HepG2 (cell line): ENCODE data around the gene ATOH8. TPM values are rescaled to one million over a fixed set of nuclear protein-coding genes. Genes with fewer than 3 reads are reported as not detected.

Source experiments
- ATAC-seq: fragments of 200-7000 bp; cut with Tn5 transposase; 3 replicates; pipeline ENCODE4 v1.9.1; 2020; ENCODE audit warnings: mild to moderate bottlenecking, moderate library complexity
- BruUV-seq: library from RNA; stranded (reverse); fragments of 400-500 nt; replicated peaks from 2 replicates; lab custom pipeline; 2021; lab: Mats Ljungman, UMichigan
- CTCF ChIA-PET: fragments of 300-600 bp; formaldehyde crosslinking; extraction: SDS; loops from one replicate; lab custom pipeline; 2021; ENCODE audit warnings: low total read pairs, inconsistent platforms, low intra/inter-chr PET ratio; lab: Yijun Ruan, JAX
- POLR2A ChIA-PET: fragments of 350-600 bp; sonication (Branson Sonifier 250); formaldehyde crosslinking; loops from one replicate; lab custom pipeline; 2020; ENCODE audit warnings: antibody characterized with exemption, inconsistent platforms; lab: Yijun Ruan, JAX
- DNase-seq: peaks from one replicate; pipeline ENCODE4 v3.0.0-alpha.2; 2015; ENCODE audit warnings: low spot score
- FAIRE-seq: peaks from 3 replicates; lab custom pipeline; 2011; peaks lifted over from hg19 to GRCh38; lab: Jason Lieb, UNC
- H2AFZ ChIP-seq: one replicate; pipeline ENCODE4 v1.6.1; 2011; ENCODE audit warnings: low read length, inconsistent platforms
- H3K27ac ChIP-seq: fragments of 300-600 bp; 3 replicates; pipeline ENCODE4 v1.8.0; 2011; ENCODE audit warnings: mixed run types, mild to moderate bottlenecking, mixed read lengths, low read length, inconsistent platforms; ENCODE audit not compliant: insufficient read depth; ENCODE audit errors: extremely low read length
- H3K27me3 ChIP-seq, 2 experiments: fragments of 200-600 bp in 1 of 2; 2 replicates in 1 of 2; 3 replicates in 1 of 2; pipeline versions ENCODE4 v1.6.0 to v1.8.0; 2011; ENCODE audit warnings: low read length in 2 of 2, mild to moderate bottlenecking in 2 of 2, moderate library complexity in 2 of 2, inconsistent platforms in 1 of 2; ENCODE audit not compliant: insufficient read depth in 2 of 2, control insufficient read depth in 1 of 2
- H3K36me3 ChIP-seq, 2 experiments: fragments of 200-600 bp in 1 of 2; replicated peaks in 1 of 2; 2 replicates in 1 of 2; 3 replicates in 1 of 2; pipeline versions ENCODE4 v1.5.1 to v1.8.0; 2011; ENCODE audit warnings: low read length in 2 of 2, inconsistent platforms in 1 of 2; ENCODE audit not compliant: insufficient read depth in 2 of 2, control insufficient read depth in 1 of 2
- H3K4me1 ChIP-seq: 2 replicates; pipeline ENCODE4 v1.5.1; 2012; ENCODE audit warnings: low read length, inconsistent platforms; ENCODE audit not compliant: insufficient read depth
- H3K4me2 ChIP-seq: 2 replicates; pipeline ENCODE4 v1.6.0; 2011; ENCODE audit warnings: low read depth, low read length, inconsistent platforms
- H3K4me3 ChIP-seq, 3 experiments: fragments of 200-600 bp in 1 of 3; sonication (generic), shearing (Covaris generic) in 1 of 3; replicated peaks in 1 of 3; 2 replicates each; pipeline ENCODE4 v1.5.1; 2011 to 2016; ENCODE audit warnings: low read length in 3 of 3, inconsistent platforms in 2 of 3, low read depth in 2 of 3, mild to moderate bottlenecking in 2 of 3, control low read depth in 1 of 3, mixed read lengths in 1 of 3; ENCODE audit not compliant: insufficient read depth in 1 of 3
- H3K79me2 ChIP-seq: one replicate; pipeline ENCODE4 v1.6.1; 2011; ENCODE audit warnings: low read length, inconsistent platforms; ENCODE audit not compliant: insufficient read depth
- H3K9ac ChIP-seq: 2 replicates; pipeline ENCODE4 v1.6.0; 2011; ENCODE audit warnings: mild to moderate bottlenecking, low read depth, low read length, inconsistent platforms; ENCODE audit not compliant: insufficient read depth
- H3K9me3 ChIP-seq: 2 replicates; pipeline ENCODE4 v1.5.1; 2012; ENCODE audit warnings: mild to moderate bottlenecking, low read length
- H4K20me1 ChIP-seq: 2 replicates; pipeline ENCODE4 v1.6.0; 2011; ENCODE audit warnings: inconsistent platforms, mild to moderate bottlenecking, low read length, moderate library complexity; ENCODE audit not compliant: insufficient read depth
- CEBPB ChIP-seq: IDR thresholded peaks from 2 replicates; pipeline ENCODE4 v1.6.1; 2011; ENCODE audit warnings: low read depth, low read length, improper control_type of control experiment, borderline replicate concordance
- ZBTB25 ChIP-seq: IDR thresholded peaks from 2 replicates; pipeline ENCODE4 v1.6.1; 2018; ENCODE audit warnings: missing genetic modification reagents
- ZNF121 ChIP-seq: sonication (generic); formaldehyde crosslinking; IDR thresholded peaks from 2 replicates; pipeline ENCODE4 v1.5.0; 2020; ENCODE audit warnings: mild to moderate bottlenecking, missing genetic modification reagents
- WGBS: methylation state at CpG from one replicate; pipeline ENCODE4 v1.1.6; 2017; ENCODE audit warnings: low lambda C conversion rate; 5-methylcytosine and 5-hydroxymethylcytosine counted together
- in situ Hi-C: cut with HindIII; loops from 2 replicates; pipeline ENCODE4 v1.10.0; 2017; ENCODE audit warnings: low pct_unique_long_range_greater_than_20kb; ENCODE audit not compliant: extremely low pct_ligation_motif_present
- intact Hi-C: fragments of 100-400 bp; cut with micrococcal nuclease; formaldehyde crosslinking; loops from one replicate; pipeline ENCODE4 v1.10.0; 2022; ENCODE audit not compliant: unreplicated experiment
- polyA plus RNA-seq, 8 experiments: library from polyadenylated mRNA; depleted of rRNA in 3 of 8; stranded (reverse) in 7 of 8; unstranded in 1 of 8; fragments of >200 nt; fragmentation: Illumina TruSeq in 4 of 8; extraction: Trizol in 4 of 8; gene quantifications; 2 replicates each; pipeline versions ENCODE4 v1.2.1 to v1.2.3, GENCODE V29; 2011 to 2016; ENCODE audit warnings: low read depth in 4 of 8, missing spikeins in 1 of 8, mixed read lengths in 1 of 8; ENCODE audit not compliant: insufficient read depth in 1 of 8
- total RNA-seq, 5 experiments: library from RNA; depleted of rRNA; stranded (reverse); fragments of >200 nt; fragmentation: Illumina TruSeq; extraction: Trizol; gene quantifications; 2 replicates each; pipeline ENCODE4 v1.2.3, GENCODE V29; 2016; ENCODE audit warnings: low read depth in 1 of 5
- TF ChIP-seq, protein P1 (sequence below): sonication (generic); formaldehyde crosslinking; IDR thresholded peaks from 2 replicates; pipeline ENCODE4 v1.5.0; 2020; ENCODE audit warnings: mild to moderate bottlenecking, missing genetic modification reagents

Gene ATOH8
- total and polyA plus RNA-seq, 2 of the 13 experiments (the other 11 are each of a cell fraction or from before 2014, with no cell fraction given) = 0.13 to 0.61 TPM

DNA sequence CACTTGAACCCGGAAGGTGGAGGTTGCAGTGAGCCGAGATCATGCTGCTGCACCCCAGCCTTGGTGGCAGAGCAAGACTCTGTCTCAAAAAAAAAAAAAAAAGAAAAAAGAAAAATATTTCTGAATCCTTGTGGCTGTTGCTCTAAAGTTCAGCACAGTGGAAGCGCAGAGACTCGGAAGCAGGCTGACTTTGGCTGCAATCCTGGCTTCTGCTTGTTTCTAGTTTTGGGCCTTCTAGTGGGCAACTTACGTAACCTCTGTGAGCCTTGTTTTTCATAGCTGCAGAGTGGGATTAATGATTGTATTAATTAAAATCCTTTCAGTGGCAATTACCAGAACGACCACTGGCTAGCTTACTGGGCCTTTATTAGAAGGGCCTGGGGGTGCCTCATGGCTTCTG, 31.3 kb upstream of the ATOH8 start:
- Histone ChIP-seq H3K79me2 (no peaks in the 10 kb centered on the region), H3K9ac (no peak overlapping the region), H3K27me3 (peaks cover 3 to 13% of the 10 kb centered on the region in 2 experiments; a peak in 4 of 5 replicates), H3K27ac (no peak overlapping the region), H3K36me3 (no peaks in the 10 kb centered on the region), H3K4me3 (no peak overlapping the region), H4K20me1 (no peaks in the 10 kb centered on the region), H3K4me2 (no peak overlapping the region), H3K4me1 (peaks cover 11% of the 10 kb centered on the region; the same call in 1 of the 2 replicates), H2AFZ (no peak overlapping the region), H3K9me3 (no peaks in the 10 kb centered on the region)
- ChIA-PET CTCF (no interaction called here), POLR2A (no interaction called here)
- DNase-seq (no peak), ATAC-seq (no peak), FAIRE-seq (no peak)
- 57% methylated on average over 6 of the region's 6 CpGs for WGBS
- intact Hi-C loops (no loop called here), in situ Hi-C loops (no loop called here)
- no peak for TF ChIP-seq ZBTB25
- BruUV-seq = no TSS peak

DNA sequence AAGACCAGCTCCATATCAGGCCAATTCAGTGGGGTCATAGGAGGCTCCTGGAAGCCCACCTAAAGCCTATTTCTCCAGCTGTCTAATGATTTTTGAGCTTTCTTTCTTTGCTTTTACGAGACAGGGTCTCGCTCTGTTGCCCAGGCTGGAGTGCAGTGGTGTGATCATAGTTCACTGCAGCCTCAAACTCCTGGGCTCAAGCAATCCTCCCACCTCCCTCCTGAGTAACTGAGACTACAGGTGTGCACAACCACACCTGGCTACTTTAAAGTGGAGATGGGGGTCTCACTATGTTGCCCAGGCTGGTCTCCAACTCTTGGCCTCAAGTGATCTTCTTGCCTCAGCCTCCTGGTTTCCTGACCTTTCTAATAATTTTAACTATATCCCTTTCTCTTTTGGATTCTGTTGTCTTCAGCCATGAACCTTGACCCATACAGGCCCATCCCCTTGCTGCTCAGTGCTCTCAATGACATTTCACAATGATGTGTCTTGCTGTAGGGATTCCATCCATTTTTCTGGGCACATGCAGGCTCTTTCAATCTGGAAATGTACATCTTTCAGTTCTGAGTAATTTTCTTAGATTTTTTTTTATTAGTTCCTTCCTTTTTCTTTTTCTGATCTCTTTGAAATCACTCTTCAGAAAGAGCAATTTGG, 30.0 kb upstream of the ATOH8 start:
- H3K79me2 ChIP-seq = no peaks in the 10 kb centered on the region
- H3K36me3 ChIP-seq = no peaks in the 10 kb centered on the region
- H3K27ac ChIP-seq = no peak overlapping the region
- no peaks in the 10 kb centered on the region for H3K9me3 ChIP-seq
- BruUV-seq = no TSS peak
- TF ChIP-seq, protein P1, sequence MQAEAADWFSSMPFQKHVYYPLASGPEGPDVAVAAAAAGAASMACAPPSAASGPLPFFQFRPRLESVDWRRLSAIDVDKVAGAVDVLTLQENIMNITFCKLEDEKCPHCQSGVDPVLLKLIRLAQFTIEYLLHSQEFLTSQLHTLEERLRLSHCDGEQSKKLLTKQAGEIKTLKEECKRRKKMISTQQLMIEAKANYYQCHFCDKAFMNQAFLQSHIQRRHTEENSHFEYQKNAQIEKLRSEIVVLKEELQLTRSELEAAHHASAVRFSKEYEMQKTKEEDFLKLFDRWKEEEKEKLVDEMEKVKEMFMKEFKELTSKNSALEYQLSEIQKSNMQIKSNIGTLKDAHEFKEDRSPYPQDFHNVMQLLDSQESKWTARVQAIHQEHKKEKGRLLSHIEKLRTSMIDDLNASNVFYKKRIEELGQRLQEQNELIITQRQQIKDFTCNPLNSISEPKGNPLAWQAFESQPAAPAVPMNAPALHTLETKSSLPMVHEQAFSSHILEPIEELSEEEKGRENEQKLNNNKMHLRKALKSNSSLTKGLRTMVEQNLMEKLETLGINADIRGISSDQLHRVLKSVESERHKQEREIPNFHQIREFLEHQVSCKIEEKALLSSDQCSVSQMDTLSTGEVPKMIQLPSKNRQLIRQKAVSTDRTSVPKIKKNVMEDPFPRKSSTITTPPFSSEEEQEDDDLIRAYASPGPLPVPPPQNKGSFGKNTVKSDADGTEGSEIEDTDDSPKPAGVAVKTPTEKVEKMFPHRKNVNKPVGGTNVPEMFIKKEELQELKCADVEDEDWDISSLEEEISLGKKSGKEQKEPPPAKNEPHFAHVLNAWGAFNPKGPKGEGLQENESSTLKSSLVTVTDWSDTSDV (CRISPR knock-in tag) = no peak
- TF ChIP-seq ZNF121 (CRISPR knock-in tag) (peak; percentile 76), CEBPB (0 out of 2 replicates have a peak, but pooled peaks have one; percentile 40)
- ChIA-PET CTCF (no interaction called here), POLR2A (no interaction called here)
- H3K4me1 ChIP-seq = peaks cover 11% of the 10 kb centered on the region; the same call in 1 of the 2 replicates
- peaks cover 4 to 24% of the 10 kb centered on the region in 2 experiments for H3K27me3 ChIP-seq
- WGBS = 33% methylated on average over 2 of the region's 2 CpGs
- in situ Hi-C loops (no loop called here), intact Hi-C loops (no loop called here)
- H4K20me1 ChIP-seq = no peaks in the 10 kb centered on the region
- DNase-seq (no peak), ATAC-seq (peak; percentile 34; the same call in 2 of the 3 replicates), FAIRE-seq (peak; percentile 34)
- no peak overlapping the region for H3K4me2 ChIP-seq
- no peak overlapping the region for H2AFZ ChIP-seq
- H3K4me3 ChIP-seq = no peak overlapping the region
- H3K9ac ChIP-seq = no peak overlapping the region
